GM19238 (cell line): ENCODE measurements around the gene GLT1D1.

Source experiments
- DNase-seq: peaks from one replicate; pipeline ENCODE4 v3.0.0; 2011; ENCODE audit warnings: low spot score; ENCODE audit not compliant: insufficient read length

Gene GLT1D1

GRCh38 chr12:128853600-128854197, 421 bp downstream of the GLT1D1 start:
- no peak for DNase-seq

- DNase-seq = no peak
These were observed 2.9 kb downstream of the GLT1D1 start for GRCh38 chr12:128856035-128856790.

GRCh38 chr12:128856791-128857078, 3.5 kb downstream of the GLT1D1 start:
- DNase-seq = no peak

GRCh38 chr12:128857133-128857763, 4.0 kb downstream of the GLT1D1 start:
- DNase-seq = no peak

- DNase-seq = no peak
These were observed 6.0 kb downstream of the GLT1D1 start for GRCh38 chr12:128859311-128859710.

- no peak for DNase-seq
These were observed 8.1 kb downstream of the GLT1D1 start for GRCh38 chr12:128861226-128862016.

- no peak for DNase-seq
These were observed 10.7 kb downstream of the GLT1D1 start for GRCh38 chr12:128863957-128864356.

- DNase-seq = no peak
These were observed 11.4 kb downstream of the GLT1D1 start for GRCh38 chr12:128864516-128865186.

GRCh38 chr12:128867466-128867865, 14.2 kb downstream of the GLT1D1 start:
- DNase-seq = no peak

- no peak for DNase-seq
These were observed 18.2 kb downstream of the GLT1D1 start for GRCh38 chr12:128871516-128871892.

- no peak for DNase-seq
These were observed 19.0 kb downstream of the GLT1D1 start for GRCh38 chr12:128872303-128872702.

GRCh38 chr12:128876559-128876958, 23.3 kb downstream of the GLT1D1 start:
- DNase-seq = no peak

- DNase-seq = no peak
These were observed 26.9 kb downstream of the GLT1D1 start for GRCh38 chr12:128879898-128880764.

- DNase-seq = no peak
These were observed 38.6 kb downstream of the GLT1D1 start for GRCh38 chr12:128891856-128892255.

GRCh38 chr12:128903236-128903635, 50.0 kb downstream of the GLT1D1 start:
- DNase-seq = no peak

- DNase-seq = no peak
These were observed 51.8 kb downstream of the GLT1D1 start for GRCh38 chr12:128905003-128905544.

- DNase-seq = no peak
These were observed 53.3 kb downstream of the GLT1D1 start for GRCh38 chr12:128906485-128907137.

GRCh38 chr12:128908254-128908653, 55.0 kb downstream of the GLT1D1 start:
- no peak for DNase-seq

- no peak for DNase-seq
These were observed 56.4 kb downstream of the GLT1D1 start for GRCh38 chr12:128909653-128910052.

- no peak for DNase-seq
These were observed 57.4 kb downstream of the GLT1D1 start for GRCh38 chr12:128910629-128911028.
